Skeletal muscle tissue (tissue), 4 donors: ENCODE data around the gene COA1. TPM values are rescaled to one million over a fixed set of nuclear protein-coding genes. Genes with fewer than 3 reads are reported as not detected.

ENCODE experiments used
- H3K27ac ChIP-seq: one replicate; pipeline ENCODE4 v1.7.0; 2013; ENCODE audit warnings: mild to moderate bottlenecking, low read depth, low read length, inconsistent platforms
- H3K27me3 ChIP-seq, 3 donors: one replicate each; pipeline ENCODE4 v1.7.0; 2013; ENCODE audit warnings: low read length in 3 of 3; ENCODE audit not compliant: control insufficient read depth in 3 of 3, insufficient read depth in 3 of 3
- H3K36me3 ChIP-seq, 3 donors: one replicate each; pipeline ENCODE4 v1.7.0; 2013; ENCODE audit warnings: low read length in 3 of 3; ENCODE audit not compliant: control insufficient read depth in 3 of 3, insufficient read depth in 3 of 3
- H3K4me1 ChIP-seq, 3 donors: one replicate each; pipeline ENCODE4 v1.7.0; 2013; ENCODE audit warnings: low read length in 3 of 3, mild to moderate bottlenecking in 3 of 3; ENCODE audit not compliant: control insufficient read depth in 3 of 3, insufficient read depth in 3 of 3
- H3K4me3 ChIP-seq, 3 donors: one replicate each; pipeline ENCODE4 v1.7.0; 2013; ENCODE audit warnings: low read length in 3 of 3
- H3K9ac ChIP-seq, 3 donors: one replicate each; pipeline ENCODE4 v1.7.0; 2013; ENCODE audit warnings: low read length in 3 of 3, mild to moderate bottlenecking in 3 of 3, moderate library complexity in 2 of 3, low read depth in 1 of 3
- H3K9me3 ChIP-seq, 3 donors: one replicate each; pipeline ENCODE4 v1.7.0; 2013; ENCODE audit warnings: low read length in 3 of 3; ENCODE audit not compliant: control insufficient read depth in 3 of 3
- total RNA-seq: library from RNA; depleted of rRNA; stranded (reverse); fragments of >200 nt; gene quantifications from one replicate; pipeline ENCODE4 v1.2.3, GENCODE V29; 2014
- donor health status: Osteomylitis.

The COA1 gene
- total RNA-seq, 1 donor from 2014 or later: 57.9 TPM

GRCh38 chr7:43768201-43768886, 39.0 kb upstream of the COA1 start:
- no peak overlapping the region for H3K9ac ChIP-seq
- H3K27ac ChIP-seq: no peak overlapping the region
- peaks cover 6 to 10% (median 8%) of the 10 kb centered on the region in 3 donors for H3K4me1 ChIP-seq
- H3K9me3 ChIP-seq: no peaks in the 10 kb centered on the region
- peaks cover 7 to 14% (median 10%) of the 10 kb centered on the region in 3 donors for H3K36me3 ChIP-seq
- no peak overlapping the region for H3K4me3 ChIP-seq
- H3K27me3 ChIP-seq: no peaks in the 10 kb centered on the region

DNA sequence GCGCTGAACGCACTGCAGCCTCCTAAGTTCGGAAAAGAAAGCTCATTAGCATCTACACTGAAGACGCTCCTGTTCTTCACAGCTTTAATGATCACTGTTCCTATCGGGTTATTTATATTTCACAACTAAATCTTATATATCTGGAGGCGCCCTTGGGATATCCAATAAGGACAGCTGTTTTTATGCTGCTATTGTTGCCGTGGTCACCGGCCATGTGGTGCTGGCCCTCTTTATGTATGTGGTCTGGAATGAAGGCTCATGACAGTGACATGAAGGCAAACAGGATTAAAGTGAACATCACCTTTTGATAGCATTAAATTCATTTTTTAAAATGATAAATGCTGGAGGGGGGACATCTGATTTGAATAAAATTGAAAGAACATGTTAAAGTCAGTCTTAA, 38.0 kb upstream of the COA1 start:
- H3K4me1 ChIP-seq: peaks cover 6 to 15% (median 8%) of the 10 kb centered on the region in 3 donors
- no peak overlapping the region for H3K27ac ChIP-seq
- peak overlapping the region in 1 of 3 donors; percentile 23 for H3K9ac ChIP-seq
- H3K4me3 ChIP-seq: no peak overlapping the region
- peaks cover 7 to 14% (median 10%) of the 10 kb centered on the region in 3 donors for H3K36me3 ChIP-seq
- H3K27me3 ChIP-seq: no peaks in the 10 kb centered on the region
- H3K9me3 ChIP-seq: no peaks in the 10 kb centered on the region

DNA sequence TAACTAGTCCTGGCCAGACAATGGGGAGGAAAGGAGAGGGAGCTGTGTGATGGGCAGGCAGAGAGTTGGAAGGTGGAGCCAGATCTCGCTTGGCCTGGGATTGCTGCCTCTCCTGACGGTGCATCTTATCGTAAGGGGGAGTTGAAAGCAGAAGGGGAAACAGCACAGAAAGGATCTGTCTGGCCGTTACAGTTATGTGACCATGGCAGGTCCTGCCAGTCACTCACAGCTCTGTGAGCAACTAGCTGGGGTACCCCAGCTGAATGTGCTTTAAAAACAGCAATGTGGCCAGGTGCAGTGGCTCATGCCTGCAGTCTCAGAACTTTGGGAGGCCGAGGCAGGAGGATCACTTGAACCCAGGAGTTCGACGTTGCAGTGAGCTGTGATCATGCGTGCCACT, 37.2 kb upstream of the COA1 start:
- Histone ChIP-seq H3K9me3 (no peaks in the 10 kb centered on the region), H3K27ac (no peak overlapping the region), H3K27me3 (no peaks in the 10 kb centered on the region), H3K9ac (no peak overlapping the region), H3K4me1 (peaks cover 8 to 15% (median 10%) of the 10 kb centered on the region in 3 donors), H3K4me3 (no peak overlapping the region), H3K36me3 (peaks cover 3 to 8% (median 4%) of the 10 kb centered on the region in 3 donors)

DNA sequence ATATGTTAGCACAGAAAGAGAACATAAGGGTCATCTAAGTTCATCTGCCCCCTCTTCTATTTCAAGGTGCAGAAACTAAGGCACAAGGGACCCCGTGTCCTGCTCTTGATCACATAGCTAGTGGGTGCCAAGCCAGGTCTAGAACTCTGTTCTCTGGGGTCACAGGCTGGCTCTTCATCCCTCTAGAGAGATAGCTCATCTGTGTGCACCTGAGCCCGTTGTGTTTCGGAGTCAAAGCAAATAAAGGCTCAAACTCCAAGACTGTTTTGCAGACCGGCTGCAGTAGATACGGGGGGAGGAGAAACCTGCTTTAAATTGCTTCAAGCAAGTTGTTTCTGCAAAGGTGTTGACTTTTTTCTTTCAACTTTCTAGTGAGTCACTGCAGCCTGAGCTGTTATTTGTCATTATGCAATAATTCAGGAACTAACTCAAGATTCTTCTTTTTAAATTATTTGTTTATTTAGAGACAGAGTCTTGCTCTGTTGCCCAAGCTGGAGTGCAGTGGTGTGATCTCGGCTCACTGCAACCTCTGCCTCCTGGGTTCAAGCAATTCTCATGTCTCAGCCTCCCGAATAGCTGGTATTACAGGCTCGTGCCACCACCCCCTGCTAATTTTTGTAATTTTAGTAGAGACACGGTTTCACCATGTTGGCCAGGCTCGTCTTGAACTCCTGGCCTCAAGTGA, 35.6 kb upstream of the COA1 start:
- Histone ChIP-seq H3K27me3 (no peaks in the 10 kb centered on the region), H3K27ac (no peak overlapping the region), H3K9me3 (no peaks in the 10 kb centered on the region), H3K9ac (peak overlapping the region in 1 of 3 donors; percentile 61), H3K36me3 (peaks cover 0 to 3% (median 0%) of the 10 kb centered on the region in 3 donors), H3K4me3 (no peak overlapping the region), H3K4me1 (peaks cover 8 to 15% (median 10%) of the 10 kb centered on the region in 3 donors)

GRCh38 chr7:43764039-43764761, 34.9 kb upstream of the COA1 start:
- Histone ChIP-seq H3K9ac (peak overlapping the region in 1 of 3 donors; percentile 1), H3K36me3 (peaks cover 0 to 3% (median 0%) of the 10 kb centered on the region in 3 donors), H3K4me1 (peaks cover 10 to 15% (median 12%) of the 10 kb centered on the region in 3 donors), H3K4me3 (no peak overlapping the region), H3K27me3 (no peaks in the 10 kb centered on the region), H3K9me3 (no peaks in the 10 kb centered on the region), H3K27ac (no peak overlapping the region)

- no peak overlapping the region for H3K9ac ChIP-seq
- peaks cover 0 to 3% (median 0%) of the 10 kb centered on the region in 3 donors for H3K36me3 ChIP-seq
- no peak overlapping the region for H3K4me3 ChIP-seq
- H3K27ac ChIP-seq: no peak overlapping the region
- H3K9me3 ChIP-seq: no peaks in the 10 kb centered on the region
- peaks cover 10 to 16% (median 12%) of the 10 kb centered on the region in 3 donors for H3K4me1 ChIP-seq
- no peaks in the 10 kb centered on the region for H3K27me3 ChIP-seq
Measured at GRCh38 chr7:43763183-43763582, 33.9 kb upstream of the COA1 start.

- peaks cover 12 to 22% (median 15%) of the 10 kb centered on the region in 3 donors for H3K4me1 ChIP-seq
- no peak overlapping the region for H3K27ac ChIP-seq
- peaks cover 0 to 3% (median 0%) of the 10 kb centered on the region in 3 donors for H3K36me3 ChIP-seq
- no peaks in the 10 kb centered on the region for H3K9me3 ChIP-seq
- H3K4me3 ChIP-seq: no peak overlapping the region
- no peak overlapping the region for H3K9ac ChIP-seq
- H3K27me3 ChIP-seq: no peaks in the 10 kb centered on the region
Measured at GRCh38 chr7:43761938-43762692, 32.8 kb upstream of the COA1 start.

DNA sequence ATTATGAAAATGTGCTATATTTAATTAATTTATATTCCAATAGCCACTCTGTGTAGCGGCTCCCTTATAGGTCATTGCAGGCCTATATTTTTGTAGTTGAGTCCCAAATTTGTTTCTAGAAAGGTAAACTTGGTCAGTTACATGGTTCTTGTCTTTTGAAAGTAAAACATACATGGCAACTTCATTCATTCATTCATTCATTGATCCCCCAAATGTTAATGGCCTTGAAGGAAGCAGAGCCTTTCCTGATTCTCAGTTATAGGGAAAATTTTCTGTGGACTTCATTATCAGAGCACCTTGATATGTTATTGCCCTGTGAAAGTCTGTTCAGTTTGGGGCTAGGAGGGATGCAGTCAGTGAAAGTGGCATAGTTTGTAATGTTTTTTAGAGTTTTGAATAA, 32.1 kb upstream of the COA1 start:
- Histone ChIP-seq H3K36me3 (no peaks in the 10 kb centered on the region), H3K9ac (no peak overlapping the region), H3K27ac (no peak overlapping the region), H3K27me3 (no peaks in the 10 kb centered on the region), H3K4me3 (no peak overlapping the region), H3K4me1 (peaks cover 12 to 22% (median 15%) of the 10 kb centered on the region in 3 donors), H3K9me3 (no peaks in the 10 kb centered on the region)

DNA sequence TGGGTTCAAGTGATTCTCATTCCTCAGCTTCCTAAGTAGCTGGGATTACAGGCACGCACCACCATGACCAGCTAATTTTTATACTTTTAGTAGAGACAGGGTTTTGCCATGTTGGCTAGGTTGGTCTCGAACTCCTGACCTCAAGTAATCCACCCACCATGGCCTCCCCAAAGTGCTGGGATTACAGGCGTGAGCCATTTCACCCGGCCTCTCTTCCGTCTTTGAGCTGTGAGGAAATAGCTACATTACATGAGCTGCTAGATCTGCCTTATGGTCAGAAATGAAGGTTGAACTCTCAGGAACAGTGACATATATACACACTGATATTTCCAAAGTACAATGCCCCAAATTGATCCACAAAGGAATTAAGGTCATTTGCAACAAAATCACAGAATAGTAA, 31.5 kb upstream of the COA1 start:
- H3K4me1 ChIP-seq: peaks cover 12 to 22% (median 15%) of the 10 kb centered on the region in 3 donors

More for the DNA sequence above, 31.5 kb upstream of the COA1 start:
- Histone ChIP-seq H3K9ac (no peak overlapping the region), H3K27ac (no peak overlapping the region), H3K9me3 (no peaks in the 10 kb centered on the region), H3K36me3 (no peaks in the 10 kb centered on the region), H3K27me3 (no peaks in the 10 kb centered on the region), H3K4me3 (no peak overlapping the region)
